Neural progenitor cell (in vitro differentiated cells): ENCODE measurements around the gene SMAD7. TPM values are rescaled to one million over a fixed set of nuclear protein-coding genes. Genes with fewer than 3 reads are reported as not detected.
A peak's percentile ranks its signal among the peaks of the same experiment; 100 is the strongest.

Experiments
- DNase-seq: peaks from one replicate; pipeline ENCODE4 v3.0.0-alpha.2; 2016; ENCODE audit warnings: low spot score
- H2AFZ ChIP-seq: fragments of 200-600 bp; sonication (generic); replicated peaks from 2 replicates; pipeline ENCODE4 v1.6.1; 2016; ENCODE audit warnings: antibody characterized with exemption
- H3F3A ChIP-seq: fragments of 200-600 bp; sonication (generic); 2 replicates; pipeline ENCODE4 v1.6.1; 2016; ENCODE audit warnings: antibody characterized with exemption, low read depth
- H3K27ac ChIP-seq: fragments of 200-600 bp; sonication (generic); 2 replicates; pipeline ENCODE4 v1.5.1; 2016; ENCODE audit warnings: mild to moderate bottlenecking
- H3K27me3 ChIP-seq: fragments of 200-600 bp; sonication (generic); 2 replicates; pipeline ENCODE4 v1.6.1; 2016; ENCODE audit warnings: mild to moderate bottlenecking, moderate library complexity
- H3K36me3 ChIP-seq: fragments of 200-600 bp; sonication (generic); 2 replicates; pipeline ENCODE4 v1.5.1; 2016
- H3K4me1 ChIP-seq: fragments of 200-600 bp; sonication (generic); 2 replicates; pipeline ENCODE4 v1.6.1; 2016; ENCODE audit warnings: mixed run types
- H3K4me2 ChIP-seq: fragments of 200-600 bp; sonication (generic); 2 replicates; pipeline ENCODE4 v1.6.1; 2016
- H3K4me3 ChIP-seq: fragments of 200-600 bp; sonication (generic); 2 replicates; pipeline ENCODE4 v1.5.1; 2016
- H3K79me2 ChIP-seq: fragments of 200-600 bp; sonication (generic); 2 replicates; pipeline ENCODE4 v1.6.1; 2016; ENCODE audit warnings: low read depth
- H3K9ac ChIP-seq: fragments of 200-600 bp; sonication (generic); 2 replicates; pipeline ENCODE4 v1.6.1; 2016
- H3K9me3 ChIP-seq: fragments of 200-600 bp; sonication (generic); 2 replicates; pipeline ENCODE4 v1.5.1; 2016; ENCODE audit warnings: low read depth
- H4K20me1 ChIP-seq: fragments of 200-600 bp; sonication (generic); 2 replicates; pipeline ENCODE4 v1.6.1; 2016; ENCODE audit warnings: low read depth
- H3K27ac Mint-ChIP-seq: 3 replicates; pipeline ENCODE4 v1.8.0; 2021; ENCODE audit warnings: mixed read lengths
- H3K27me3 Mint-ChIP-seq: 2 replicates; pipeline ENCODE4 v1.8.0; 2022; ENCODE audit warnings: low read depth, mild to moderate bottlenecking, inconsistent platforms, moderate library complexity, mixed read lengths; ENCODE audit not compliant: insufficient read depth
- H3K36me3 Mint-ChIP-seq: 3 replicates; pipeline ENCODE4 v1.8.0; 2021; ENCODE audit warnings: mixed read lengths
- H3K4me1 Mint-ChIP-seq: 3 replicates; pipeline ENCODE4 v1.8.0; 2021; ENCODE audit warnings: mixed read lengths
- H3K4me3 Mint-ChIP-seq: 3 replicates; pipeline ENCODE4 v1.8.0; 2021; ENCODE audit warnings: mild to moderate bottlenecking, moderate library complexity, mixed read lengths
- H3K9me3 Mint-ChIP-seq: 3 replicates; pipeline ENCODE4 v1.8.0; 2020; ENCODE audit warnings: mixed read lengths
- EZH2 ChIP-seq: fragments of 200-600 bp; sonication (generic); IDR thresholded peaks from 2 replicates; pipeline ENCODE4 v1.6.1; 2017; ENCODE audit warnings: antibody characterized with exemption, mild to moderate bottlenecking, moderate library complexity
- EZH2phosphoT487 ChIP-seq: fragments of 200-600 bp; sonication (generic); IDR thresholded peaks from 2 replicates; pipeline ENCODE4 v1.6.1; 2017; ENCODE audit warnings: antibody characterized with exemption
- total RNA-seq: library from RNA; depleted of rRNA; stranded (reverse); fragments of >200 nt; gene quantifications from 2 replicates; pipeline ENCODE4 v1.2.3, GENCODE V29; 2015; ENCODE audit warnings: low replicate concordance
- TF ChIP-seq, protein P1 (sequence below): fragments of 200-600 bp; sonication (generic); IDR thresholded peaks from 2 replicates; pipeline ENCODE4 v1.5.1; 2017; ENCODE audit warnings: antibody characterized with exemption, mild to moderate bottlenecking

SMAD7 gene
- total RNA-seq, 1 donor from 2014 or later: 1.1 TPM

DNA sequence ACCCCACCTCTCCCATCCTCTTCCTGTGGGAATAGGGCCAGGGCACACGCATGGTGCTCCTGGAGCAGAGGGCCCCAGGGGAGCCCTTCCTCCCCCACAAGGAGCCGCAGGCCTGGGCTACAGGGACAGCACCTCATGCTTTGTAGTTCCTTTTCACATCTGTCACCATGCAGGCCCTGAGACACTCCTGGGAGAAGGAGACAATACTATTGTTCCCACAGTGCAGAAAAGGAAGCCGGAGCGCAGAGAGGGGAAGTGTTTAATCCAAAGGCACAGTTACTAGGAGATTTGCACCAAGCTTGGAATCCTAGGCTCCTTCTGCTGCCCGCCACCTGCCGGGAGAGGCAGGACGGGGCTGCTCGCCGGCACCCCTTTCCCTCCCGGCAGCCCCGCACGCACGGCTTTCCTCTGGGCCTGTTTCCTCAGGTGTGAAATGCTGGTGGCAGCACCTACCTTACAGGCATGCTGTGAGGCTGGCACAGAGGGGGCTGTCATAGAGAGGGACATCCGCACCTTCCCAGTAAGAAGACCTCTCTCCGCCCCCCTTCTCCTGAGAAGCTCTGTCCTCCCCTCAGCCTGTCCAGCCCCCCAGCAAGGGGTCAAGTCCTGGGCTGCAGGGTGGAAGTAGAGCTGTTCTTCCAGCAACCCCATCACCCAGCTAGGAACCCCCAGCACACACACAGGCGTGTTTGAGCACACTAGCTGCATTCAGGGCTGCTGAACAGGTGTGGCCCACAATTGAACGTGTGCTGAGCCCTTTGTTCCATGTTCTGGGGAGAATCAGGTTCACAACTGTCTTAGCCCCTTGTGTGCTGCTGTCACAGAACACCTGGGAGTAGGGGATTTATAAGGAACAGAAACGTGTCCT, 62.6 kb downstream of the SMAD7 start:
- Histone ChIP-seq H3F3A (peaks cover 4% of the 10 kb centered on the region), H3K4me1 (peaks cover 21% of the 10 kb centered on the region), H4K20me1 (no peaks in the 10 kb centered on the region), H3K36me3 (no peaks in the 10 kb centered on the region), H3K4me2 (peak overlapping the region; percentile 27), H3K79me2 (no peaks in the 10 kb centered on the region), H3K9me3 (no peaks in the 10 kb centered on the region), H3K4me3 (no peak overlapping the region), H3K9ac (no peak overlapping the region), H2AFZ (no peak overlapping the region), H3K27me3 (no peaks in the 10 kb centered on the region), H3K27ac (no peak overlapping the region)
- Mint-ChIP-seq H3K36me3 (no peaks in the 10 kb centered on the region), H3K4me1 (peaks cover 56% of the 10 kb centered on the region), H3K4me3 (no peak overlapping the region), H3K27ac (peak overlapping the region; percentile 74), H3K9me3 (no peaks in the 10 kb centered on the region), H3K27me3 (peaks cover 14% of the 10 kb centered on the region)
- TF ChIP-seq, protein P1, sequence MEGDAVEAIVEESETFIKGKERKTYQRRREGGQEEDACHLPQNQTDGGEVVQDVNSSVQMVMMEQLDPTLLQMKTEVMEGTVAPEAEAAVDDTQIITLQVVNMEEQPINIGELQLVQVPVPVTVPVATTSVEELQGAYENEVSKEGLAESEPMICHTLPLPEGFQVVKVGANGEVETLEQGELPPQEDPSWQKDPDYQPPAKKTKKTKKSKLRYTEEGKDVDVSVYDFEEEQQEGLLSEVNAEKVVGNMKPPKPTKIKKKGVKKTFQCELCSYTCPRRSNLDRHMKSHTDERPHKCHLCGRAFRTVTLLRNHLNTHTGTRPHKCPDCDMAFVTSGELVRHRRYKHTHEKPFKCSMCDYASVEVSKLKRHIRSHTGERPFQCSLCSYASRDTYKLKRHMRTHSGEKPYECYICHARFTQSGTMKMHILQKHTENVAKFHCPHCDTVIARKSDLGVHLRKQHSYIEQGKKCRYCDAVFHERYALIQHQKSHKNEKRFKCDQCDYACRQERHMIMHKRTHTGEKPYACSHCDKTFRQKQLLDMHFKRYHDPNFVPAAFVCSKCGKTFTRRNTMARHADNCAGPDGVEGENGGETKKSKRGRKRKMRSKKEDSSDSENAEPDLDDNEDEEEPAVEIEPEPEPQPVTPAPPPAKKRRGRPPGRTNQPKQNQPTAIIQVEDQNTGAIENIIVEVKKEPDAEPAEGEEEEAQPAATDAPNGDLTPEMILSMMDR: no peak
- TF ChIP-seq EZH2 (no peak), EZH2phosphoT487 (no peak)
- peak; percentile 31 for DNase-seq

DNA sequence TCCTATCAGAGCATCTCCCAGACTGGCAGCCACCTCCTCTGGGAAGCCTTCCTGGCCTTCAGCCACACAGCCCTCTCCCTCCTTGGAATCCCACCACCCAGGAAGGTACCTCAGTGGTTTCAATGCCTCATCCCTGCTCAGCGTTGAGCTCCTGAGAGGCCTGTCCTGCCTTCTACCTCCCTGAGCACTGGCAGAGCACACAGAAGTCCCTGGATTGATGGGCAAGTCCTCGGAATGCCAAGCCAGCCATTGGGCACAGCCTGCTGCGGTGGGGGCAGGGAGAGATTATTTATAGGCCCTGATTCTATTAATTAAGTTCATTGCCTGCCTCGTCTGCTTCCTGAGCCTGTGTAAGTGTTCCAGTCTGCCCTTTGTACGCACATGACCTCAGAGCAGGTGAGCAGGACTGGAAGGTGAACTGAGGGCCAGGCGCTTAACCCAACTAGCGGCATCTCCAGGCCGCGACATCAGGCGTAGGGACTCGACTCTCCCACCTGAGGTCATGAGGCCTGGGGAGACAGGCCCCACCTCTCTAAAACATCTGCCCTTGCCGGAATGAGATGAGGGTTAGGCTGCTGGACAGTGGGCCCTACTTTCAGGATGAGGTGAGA, 63.4 kb downstream of the SMAD7 start:
- no peak for DNase-seq
- no peak for TF ChIP-seq EZH2
- no peak for TF ChIP-seq EZH2phosphoT487
- TF ChIP-seq, protein P1: no peak
- Mint-ChIP-seq H3K4me1 (peaks cover 49% of the 10 kb centered on the region), H3K27me3 (peaks cover 12% of the 10 kb centered on the region), H3K9me3 (no peaks in the 10 kb centered on the region), H3K4me3 (no peak overlapping the region), H3K36me3 (no peaks in the 10 kb centered on the region), H3K27ac (peak overlapping the region; percentile 33)
- H3K27ac ChIP-seq: no peak overlapping the region
- H2AFZ ChIP-seq: no peak overlapping the region
- no peaks in the 10 kb centered on the region for H3K79me2 ChIP-seq
- peak overlapping the region; percentile 27 for H3K4me2 ChIP-seq
- H3K36me3 ChIP-seq: no peaks in the 10 kb centered on the region
- no peak overlapping the region for H3K9ac ChIP-seq
- peaks cover 4% of the 10 kb centered on the region for H3F3A ChIP-seq
- H3K9me3 ChIP-seq: no peaks in the 10 kb centered on the region
- no peak overlapping the region for H3K4me3 ChIP-seq
- no peaks in the 10 kb centered on the region for H3K27me3 ChIP-seq
- H3K4me1 ChIP-seq: peaks cover 19% of the 10 kb centered on the region
- H4K20me1 ChIP-seq: no peaks in the 10 kb centered on the region

DNA sequence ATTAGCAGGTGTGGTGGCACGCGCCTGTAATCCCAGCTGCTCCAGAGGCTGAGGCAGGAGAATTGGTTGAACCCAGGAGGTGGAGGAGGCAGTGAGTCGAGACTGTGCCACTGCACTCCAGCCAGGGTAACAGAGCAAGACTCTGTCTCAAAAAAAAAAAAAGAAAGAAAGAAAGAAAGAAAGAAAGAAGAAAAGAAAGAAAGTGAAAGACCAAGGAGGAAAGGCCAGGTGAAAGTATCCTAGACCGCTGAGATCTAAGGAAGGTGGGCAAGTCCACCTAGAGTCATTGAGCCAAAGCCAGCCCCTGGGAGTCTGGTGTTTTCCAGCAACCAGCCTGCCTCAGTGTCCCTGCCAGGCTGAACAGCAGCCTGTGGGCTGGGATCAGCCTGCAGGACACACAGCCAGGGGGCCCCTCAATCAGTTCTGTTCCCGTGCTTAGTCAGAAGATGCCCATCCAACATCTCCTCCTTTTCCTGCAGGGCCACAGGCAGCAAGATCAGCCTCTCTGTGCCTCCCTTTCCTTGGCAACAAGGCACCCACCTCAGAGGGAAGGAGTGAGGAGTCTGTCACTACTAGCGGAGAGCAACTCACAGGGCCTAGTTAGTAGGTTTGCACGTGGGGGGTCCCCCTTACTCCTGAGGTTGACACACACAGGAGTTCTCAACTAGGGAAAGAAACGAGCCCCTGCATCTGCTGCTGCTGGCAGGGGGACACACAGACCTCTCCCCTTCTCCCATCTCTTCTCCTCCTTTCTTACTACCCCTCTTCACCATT, 64.1 kb downstream of the SMAD7 start:
- Mint-ChIP-seq H3K4me3 (no peak overlapping the region), H3K27ac (peak overlapping the region; percentile 33), H3K9me3 (no peaks in the 10 kb centered on the region), H3K4me1 (peaks cover 48% of the 10 kb centered on the region), H3K36me3 (no peaks in the 10 kb centered on the region), H3K27me3 (peaks cover 12% of the 10 kb centered on the region)
- H3K36me3 ChIP-seq: no peaks in the 10 kb centered on the region
- no peak overlapping the region for H2AFZ ChIP-seq
- H3F3A ChIP-seq: peaks cover 4% of the 10 kb centered on the region
- TF ChIP-seq EZH2phosphoT487: no peak
- TF ChIP-seq EZH2: no peak
- TF ChIP-seq, protein P1: no peak
- peaks cover 19% of the 10 kb centered on the region for H3K4me1 ChIP-seq
- H3K27me3 ChIP-seq: no peaks in the 10 kb centered on the region
- no peak overlapping the region for H3K9ac ChIP-seq
- H3K4me3 ChIP-seq: no peak overlapping the region
- H3K9me3 ChIP-seq: no peaks in the 10 kb centered on the region
- H3K79me2 ChIP-seq: no peaks in the 10 kb centered on the region
- H4K20me1 ChIP-seq: no peaks in the 10 kb centered on the region
- DNase-seq: no peak
- H3K4me2 ChIP-seq: no peak overlapping the region
- H3K27ac ChIP-seq: no peak overlapping the region
